ENCODE measurements around the gene PNN.

GRCh38 chr14:39212693-39213092 lies 37.6 kb downstream of the PNN start:
- TF ChIP-seq POLR2AphosphoS5 (IDR thresholded peaks at IDR 0.05; ENCODE audit: low read depth, low read length) (no peak), REST (IDR thresholded peaks at IDR 0.05; ENCODE audit: insufficient read depth in 1 of 2, low read depth in 2 of 2, low read length in 2 of 2) (no peak), SIN3A (IDR thresholded peaks at IDR 0.05; ENCODE audit: borderline replicate concordance, insufficient read depth, low read length) (no peak), TAF1 (IDR thresholded peaks at IDR 0.05; ENCODE audit: borderline replicate concordance, insufficient read depth, low read length) (no peak)

Measured in PFSK-1 (cell line).